Keratinocyte (primary cell): ENCODE data around the gene GAS6.
"Not testable (repeated sequence)": the region's sequence is repeated elsewhere in the genome, so short reads cannot be mapped to it uniquely, and the experiment has no call there.

Experiments used
- EZH2 ChIP-seq: IDR thresholded peaks from one replicate; pipeline ENCODE4 v1.6.1; 2012; ENCODE audit warnings: inconsistent platforms, mild to moderate bottlenecking, low read length, moderate library complexity
- TF ChIP-seq, protein P1 (sequence below), 3 experiments: IDR thresholded peaks in 1 of 3; conservative IDR thresholded peaks in 1 of 3; optimal IDR thresholded peaks in 1 of 3; 2 replicates in 2 of 3; 3 replicates in 1 of 3; pipeline versions ENCODE3 to v1.5.1; 2011; ENCODE audit warnings: low read length in 3 of 3, mild to moderate bottlenecking in 3 of 3, moderate library complexity in 2 of 3, control low read depth in 1 of 3, inconsistent platforms in 1 of 3; ENCODE audit not compliant: insufficient read depth in 2 of 3; ENCODE audit errors: extremely low read depth in 1 of 3

DNA sequence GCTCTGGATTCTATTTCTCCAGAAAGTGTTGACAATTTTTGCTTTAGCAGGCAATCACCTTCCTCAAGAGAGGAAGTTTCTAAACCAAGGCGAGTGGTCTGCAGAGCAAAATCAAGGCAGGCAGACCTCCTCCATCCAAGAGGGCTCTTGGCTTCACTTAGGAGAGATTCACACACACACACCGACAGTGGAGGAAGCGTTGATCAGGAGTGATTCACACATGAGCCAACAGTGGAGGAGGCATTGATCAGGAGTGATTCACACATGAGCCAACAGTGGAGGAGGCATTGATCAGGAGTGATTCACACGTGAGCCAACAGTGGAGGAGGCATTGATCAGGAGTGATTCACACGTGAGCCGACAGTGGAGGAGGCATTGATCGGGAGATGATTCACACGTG, 49.5 kb upstream of the GAS6 start:
- TF ChIP-seq, protein P1, sequence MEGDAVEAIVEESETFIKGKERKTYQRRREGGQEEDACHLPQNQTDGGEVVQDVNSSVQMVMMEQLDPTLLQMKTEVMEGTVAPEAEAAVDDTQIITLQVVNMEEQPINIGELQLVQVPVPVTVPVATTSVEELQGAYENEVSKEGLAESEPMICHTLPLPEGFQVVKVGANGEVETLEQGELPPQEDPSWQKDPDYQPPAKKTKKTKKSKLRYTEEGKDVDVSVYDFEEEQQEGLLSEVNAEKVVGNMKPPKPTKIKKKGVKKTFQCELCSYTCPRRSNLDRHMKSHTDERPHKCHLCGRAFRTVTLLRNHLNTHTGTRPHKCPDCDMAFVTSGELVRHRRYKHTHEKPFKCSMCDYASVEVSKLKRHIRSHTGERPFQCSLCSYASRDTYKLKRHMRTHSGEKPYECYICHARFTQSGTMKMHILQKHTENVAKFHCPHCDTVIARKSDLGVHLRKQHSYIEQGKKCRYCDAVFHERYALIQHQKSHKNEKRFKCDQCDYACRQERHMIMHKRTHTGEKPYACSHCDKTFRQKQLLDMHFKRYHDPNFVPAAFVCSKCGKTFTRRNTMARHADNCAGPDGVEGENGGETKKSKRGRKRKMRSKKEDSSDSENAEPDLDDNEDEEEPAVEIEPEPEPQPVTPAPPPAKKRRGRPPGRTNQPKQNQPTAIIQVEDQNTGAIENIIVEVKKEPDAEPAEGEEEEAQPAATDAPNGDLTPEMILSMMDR (optimal IDR thresholded peaks at IDR 0.05 in 1 of 3, IDR thresholded peaks at IDR 0.05 in 1 of 3, conservative IDR thresholded peaks at IDR 0.05 in 1 of 3; ENCODE audit: extremely low read depth in 1 of 3, insufficient read depth in 2 of 3, low read length in 3 of 3), result not testable (repeated sequence)
- TF ChIP-seq EZH2, result not testable (repeated sequence)
